Endothelial cell of umbilical vein (primary cell): ENCODE measurements around the gene OR52A5. TPM values are rescaled to one million over a fixed set of nuclear protein-coding genes. Genes with fewer than 3 reads are reported as not detected.

Experiments used
- BruUV-seq: library from RNA; stranded (reverse); fragments of 400-500 nt; replicated peaks from 2 replicates; lab custom pipeline; 2021; lab: Mats Ljungman, UMichigan
- CTCF ChIA-PET: fragments of 300-600, 350-600 bp; sonication (Branson Sonifier 250); formaldehyde crosslinking; loops from one replicate; lab custom pipeline; 2021; ENCODE audit warnings: antibody characterized with exemption, inconsistent platforms; lab: Charles Lee
- POLR2A ChIA-PET: fragments of 300-600, 350-600 bp; sonication (Branson Sonifier 250); formaldehyde crosslinking; loops from one replicate; lab custom pipeline; 2021; ENCODE audit warnings: antibody characterized with exemption, inconsistent platforms; lab: Charles Lee
- DNase-seq: peaks from one replicate; pipeline ENCODE4 v3.0.0-alpha.2; 2011; ENCODE audit warnings: low read depth, low spot score
- FAIRE-seq: peaks from 2 replicates; lab custom pipeline; 2011; peaks lifted over from hg19 to GRCh38; lab: Jason Lieb, UNC
- H2AFZ ChIP-seq: 2 replicates; pipeline ENCODE4 v1.6.0; 2012; ENCODE audit warnings: low read depth, low read length, control low read depth, inconsistent platforms
- H3K27ac ChIP-seq: 2 replicates; pipeline ENCODE4 v1.5.1; 2011; ENCODE audit warnings: low read depth, mild to moderate bottlenecking, control low read depth, low read length, moderate library complexity; ENCODE audit not compliant: insufficient read depth
- H3K27me3 ChIP-seq, 2 experiments: 2 replicates each; pipeline versions ENCODE4 v1.6.0 to v1.6.1; 2011; ENCODE audit warnings: low read length in 2 of 2, mixed read lengths in 1 of 2; ENCODE audit not compliant: control insufficient read depth in 2 of 2, insufficient read depth in 2 of 2
- H3K36me3 ChIP-seq, 2 experiments: 2 replicates in 1 of 2; 3 replicates in 1 of 2; pipeline ENCODE4 v1.5.1; 2011; ENCODE audit warnings: low read length in 2 of 2, mild to moderate bottlenecking in 1 of 2, moderate library complexity in 1 of 2; ENCODE audit not compliant: control insufficient read depth in 2 of 2, insufficient read depth in 2 of 2; ENCODE audit errors: extremely low read depth in 1 of 2
- H3K4me1 ChIP-seq: 3 replicates; pipeline ENCODE4 v1.5.1; 2011; ENCODE audit warnings: mild to moderate bottlenecking, low read length; ENCODE audit not compliant: control insufficient read depth, insufficient read depth; ENCODE audit errors: extremely low read depth
- H3K4me2 ChIP-seq: 2 replicates; pipeline ENCODE4 v1.6.1; 2011; ENCODE audit warnings: low read length, control low read depth, mixed read lengths; ENCODE audit not compliant: insufficient read depth
- H3K4me3 ChIP-seq, 3 experiments: fragments of 200-600 bp in 1 of 3; sonication (generic), shearing (Covaris generic) in 1 of 3; replicated peaks in 1 of 3; 2 replicates each; pipeline ENCODE4 v1.5.1; 2011 to 2016; ENCODE audit warnings: control low read depth in 3 of 3, low read length in 3 of 3, mild to moderate bottlenecking in 2 of 3, inconsistent platforms in 1 of 3, low read depth in 1 of 3, moderate library complexity in 1 of 3; ENCODE audit not compliant: insufficient read depth in 1 of 3
- H3K79me2 ChIP-seq: 2 replicates; pipeline ENCODE4 v1.6.0; 2012; ENCODE audit warnings: low read length, inconsistent platforms; ENCODE audit not compliant: control insufficient read depth, insufficient read depth
- H3K9ac ChIP-seq: replicated peaks from 2 replicates; pipeline ENCODE3; 2011; ENCODE audit warnings: low read length, control low read depth; ENCODE audit not compliant: insufficient read depth; ENCODE audit errors: extremely low read depth
- H3K9me1 ChIP-seq: replicated peaks from 3 replicates; pipeline ENCODE4 v1.6.0; 2011; ENCODE audit warnings: mild to moderate bottlenecking, low read length; ENCODE audit not compliant: control insufficient read depth, insufficient read depth; ENCODE audit errors: extremely low read depth
- H3K9me3 ChIP-seq: replicated peaks from 2 replicates; pipeline ENCODE4 v1.5.1; 2012; ENCODE audit warnings: low read length, inconsistent platforms; ENCODE audit not compliant: control insufficient read depth, insufficient read depth
- H4K20me1 ChIP-seq: replicated peaks from 2 replicates; pipeline ENCODE3; 2011; ENCODE audit warnings: mild to moderate bottlenecking, low read length; ENCODE audit not compliant: control insufficient read depth, insufficient read depth; ENCODE audit errors: extremely low read depth
- CTCF ChIP-seq, 2 donors: IDR thresholded peaks; 1 replicate in 1 of 2; 2 replicates in 1 of 2; pipeline ENCODE4 v1.5.1; 2011; ENCODE audit warnings: low read length in 2 of 2, mild to moderate bottlenecking in 2 of 2, moderate library complexity in 2 of 2, control low read depth in 1 of 2, inconsistent platforms in 1 of 2, low read depth in 1 of 2; ENCODE audit not compliant: insufficient read depth in 1 of 2; ENCODE audit errors: extremely low read depth in 1 of 2
- EZH2 ChIP-seq: IDR thresholded peaks from 2 replicates; pipeline ENCODE4 v1.6.1; 2012; ENCODE audit warnings: borderline replicate concordance, low read depth, mild to moderate bottlenecking, moderate library complexity, low read length, inconsistent platforms; ENCODE audit not compliant: severe bottlenecking
- FOS ChIP-seq: IDR thresholded peaks from 2 replicates; pipeline ENCODE4 v1.6.1; 2011; ENCODE audit warnings: mild to moderate bottlenecking, low read length, moderate library complexity, borderline replicate concordance; ENCODE audit not compliant: insufficient read depth
- GATA2 ChIP-seq: IDR thresholded peaks from 2 replicates; pipeline ENCODE4 v1.7.0; 2011; ENCODE audit warnings: low read depth, mild to moderate bottlenecking, moderate library complexity, mixed read lengths, low read length; ENCODE audit not compliant: insufficient read length, insufficient read depth
- JUN ChIP-seq: IDR thresholded peaks from 2 replicates; pipeline ENCODE4 v1.6.1; 2011; ENCODE audit warnings: borderline replicate concordance, low read depth; ENCODE audit not compliant: insufficient read length, insufficient read depth
- MAX ChIP-seq: IDR thresholded peaks from 2 replicates; pipeline ENCODE4 v1.6.1; 2011; ENCODE audit not compliant: insufficient read depth, insufficient read length
- MYC ChIP-seq: IDR thresholded peaks from one replicate; pipeline ENCODE4 v1.6.1; 2011; ENCODE audit warnings: mild to moderate bottlenecking, low read depth, low read length
- POLR2A ChIP-seq: IDR thresholded peaks from 2 replicates; pipeline ENCODE4 v1.6.1; 2012; ENCODE audit warnings: low read depth, mild to moderate bottlenecking, control low read depth, low read length
- POLR2AphosphoS5 ChIP-seq: IDR thresholded peaks from 2 replicates; pipeline ENCODE4 v1.6.1; 2012; ENCODE audit warnings: low read depth, mild to moderate bottlenecking, control low read depth, low read length, moderate library complexity; ENCODE audit not compliant: insufficient read depth
- dilution Hi-C: fragments of 300-500 bp; cut with MboI; formaldehyde crosslinking; loops from one replicate; pipeline ENCODE4 v1.15.0; 2019; ENCODE audit warnings: low sequenced_read_pairs; ENCODE audit not compliant: extremely low pct_ligation_motif_present
- intact Hi-C: fragments of 100-400 bp; cut with micrococcal nuclease; formaldehyde crosslinking; loops from one replicate; pipeline ENCODE4 v1.10.0; 2022
- polyA plus RNA-seq, 4 experiments: library from polyadenylated mRNA; depleted of rRNA in 3 of 4; stranded (reverse) in 3 of 4; unstranded in 1 of 4; fragments of >200 nt; gene quantifications; 2 replicates each; pipeline versions ENCODE4 v1.2.1 to v1.2.3, GENCODE V29; 2011 to 2012; ENCODE audit warnings: missing spikeins in 1 of 4
- total RNA-seq: library from RNA; stranded (reverse); gene quantifications from 2 replicates; pipeline ENCODE4 v1.2.3, GENCODE V29; 2021

OR52A5 gene
- total and polyA plus RNA-seq, 2 donors (not counting 3 experiments of a cell fraction or from before 2014, with no cell fraction given): not detected

- ChIA-PET CTCF (interaction anchor here (1.0 kb wide), 1 partner anchor 10 kb away, joined by 3 read pairs; no protein-coding TSS in a partner anchor), POLR2A (no interaction called here)
- H3K4me2 ChIP-seq: no peak overlapping the region
- dilution Hi-C loops: no loop called here
- no peaks in the 10 kb centered on the region for H4K20me1 ChIP-seq
- DNase-seq (no peak), FAIRE-seq (no peak)
- H3K9me1 ChIP-seq: no peaks in the 10 kb centered on the region
- no peaks in the 10 kb centered on the region for H3K36me3 ChIP-seq
- BruUV-seq: no TSS peak
- H3K4me1 ChIP-seq: no peaks in the 10 kb centered on the region
- no peak overlapping the region for H2AFZ ChIP-seq
- H3K79me2 ChIP-seq: no peaks in the 10 kb centered on the region
- intact Hi-C loops: no loop called here
- TF ChIP-seq EZH2: no peak
- no peak for TF ChIP-seq POLR2AphosphoS5
- no peak for TF ChIP-seq POLR2A
- no peak for TF ChIP-seq GATA2
- TF ChIP-seq JUN: no peak
- TF ChIP-seq FOS: no peak
- TF ChIP-seq MYC: no peak
- TF ChIP-seq CTCF (IDR thresholded peaks at IDR 0.05; ENCODE audit: extremely low read depth in 1 of 2, insufficient read depth in 1 of 2, low read depth in 1 of 2, low read length in 2 of 2): no peak
- TF ChIP-seq MAX: no peak
- H3K9ac ChIP-seq: no peak overlapping the region
- H3K27me3 ChIP-seq: peaks cover 0 to 2% of the 10 kb centered on the region in 2 experiments
- H3K4me3 ChIP-seq: no peak overlapping the region
- no peaks in the 10 kb centered on the region for H3K9me3 ChIP-seq
- no peak overlapping the region for H3K27ac ChIP-seq
Observed at GRCh38 chr11:5115339-5115738, 22.8 kb downstream of the OR52A5 start.
